B cell (primary cell): Measurements from ENCODE around the gene AEBP2.

ENCODE experiments used
- EZH2 ChIP-seq: IDR thresholded peaks from 2 replicates; pipeline ENCODE4 v1.6.1; 2012; ENCODE audit warnings: borderline replicate concordance, low read depth, mild to moderate bottlenecking, moderate library complexity, low read length; ENCODE audit not compliant: insufficient read depth, poor library complexity, severe bottlenecking
- TF ChIP-seq, protein P1 (sequence below): fragments of 200-600 bp; IDR thresholded peaks from one replicate; pipeline ENCODE4 v1.8.0; 2022; ENCODE audit warnings: antibody characterized with exemption, mild to moderate bottlenecking

GRCh38 chr12:19404242-19404880 is 34.9 kb upstream of the AEBP2 start:
- TF ChIP-seq, protein P1, sequence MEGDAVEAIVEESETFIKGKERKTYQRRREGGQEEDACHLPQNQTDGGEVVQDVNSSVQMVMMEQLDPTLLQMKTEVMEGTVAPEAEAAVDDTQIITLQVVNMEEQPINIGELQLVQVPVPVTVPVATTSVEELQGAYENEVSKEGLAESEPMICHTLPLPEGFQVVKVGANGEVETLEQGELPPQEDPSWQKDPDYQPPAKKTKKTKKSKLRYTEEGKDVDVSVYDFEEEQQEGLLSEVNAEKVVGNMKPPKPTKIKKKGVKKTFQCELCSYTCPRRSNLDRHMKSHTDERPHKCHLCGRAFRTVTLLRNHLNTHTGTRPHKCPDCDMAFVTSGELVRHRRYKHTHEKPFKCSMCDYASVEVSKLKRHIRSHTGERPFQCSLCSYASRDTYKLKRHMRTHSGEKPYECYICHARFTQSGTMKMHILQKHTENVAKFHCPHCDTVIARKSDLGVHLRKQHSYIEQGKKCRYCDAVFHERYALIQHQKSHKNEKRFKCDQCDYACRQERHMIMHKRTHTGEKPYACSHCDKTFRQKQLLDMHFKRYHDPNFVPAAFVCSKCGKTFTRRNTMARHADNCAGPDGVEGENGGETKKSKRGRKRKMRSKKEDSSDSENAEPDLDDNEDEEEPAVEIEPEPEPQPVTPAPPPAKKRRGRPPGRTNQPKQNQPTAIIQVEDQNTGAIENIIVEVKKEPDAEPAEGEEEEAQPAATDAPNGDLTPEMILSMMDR, result no peak
- TF ChIP-seq EZH2, result no peak
